ENCODE data around the gene HARS1.

GRCh38 chr5:140713562-140714094 is 22.5 kb upstream of the HARS1 start:
- no peak for TF ChIP-seq CTCF (IDR thresholded peaks at IDR 0.05)
- TF ChIP-seq POLR2AphosphoS5 (IDR thresholded peaks at IDR 0.05), result no peak
- no peak for TF ChIP-seq POLR2A (IDR thresholded peaks at IDR 0.05)
